GM15510 (cell line): ENCODE measurements around the gene SLC22A3.

Experiments used
- POLR2A ChIP-seq: IDR thresholded peaks from 3 replicates; pipeline ENCODE4 v1.6.1; 2011; ENCODE audit warnings: borderline replicate concordance; ENCODE audit not compliant: insufficient read length; ENCODE audit errors: extremely low read depth

The SLC22A3 gene

GRCh38 chr6:160461641-160462040 lies 113.5 kb downstream of the SLC22A3 start:
- TF ChIP-seq POLR2A, result no peak

- no peak for TF ChIP-seq POLR2A
These were observed 113.9 kb downstream of the SLC22A3 start for GRCh38 chr6:160462116-160462515.

- no peak for TF ChIP-seq POLR2A
These were observed 114.5 kb downstream of the SLC22A3 start for GRCh38 chr6:160462551-160463109.

GRCh38 chr6:160464744-160465143 lies 116.6 kb downstream of the SLC22A3 start:
- TF ChIP-seq POLR2A, result no peak

DNA sequence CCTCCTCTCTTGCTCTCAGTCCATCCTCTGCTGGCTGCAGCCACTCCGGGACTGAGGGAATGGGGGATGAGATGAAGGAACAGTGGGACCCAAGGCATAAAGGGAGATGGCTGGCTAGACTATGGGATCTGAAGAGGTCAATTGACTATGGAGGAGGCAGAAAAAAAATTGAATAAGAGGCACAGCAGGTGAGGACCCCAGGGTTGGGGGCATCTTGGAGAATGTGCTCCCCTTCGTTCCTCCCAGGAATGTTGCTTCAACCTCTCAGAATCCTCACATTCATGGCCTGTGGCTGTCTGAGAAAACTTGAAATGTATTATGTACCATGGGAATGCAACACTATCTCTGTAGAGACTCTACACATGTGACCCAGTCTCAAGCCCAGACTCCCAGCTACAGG lies 121.0 kb downstream of the SLC22A3 start:
- TF ChIP-seq POLR2A, result no peak

GRCh38 chr6:160477901-160478300 lies 129.7 kb downstream of the SLC22A3 start:
- no peak for TF ChIP-seq POLR2A

- TF ChIP-seq POLR2A, result no peak
These were observed 138.9 kb downstream of the SLC22A3 start for GRCh38 chr6:160487116-160487515.

DNA sequence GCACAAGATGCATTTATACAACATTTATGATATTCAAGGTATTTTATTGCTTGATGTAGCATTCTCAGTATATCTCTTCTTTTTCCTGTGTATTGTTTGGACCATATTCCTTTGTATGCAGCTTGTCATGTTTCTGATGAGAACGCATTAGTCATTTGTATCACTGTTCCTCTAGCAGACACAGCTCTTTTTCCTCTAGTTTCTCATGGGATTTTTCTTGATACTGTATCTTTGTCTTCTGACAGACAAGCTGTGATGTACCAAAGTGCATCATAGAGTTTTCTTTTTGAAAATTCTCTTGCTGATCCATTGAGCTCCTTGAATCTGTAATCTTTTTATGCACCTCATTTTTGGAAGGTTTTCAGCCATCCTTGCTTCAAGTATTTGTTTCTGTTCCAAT lies 140.9 kb downstream of the SLC22A3 start:
- no peak for TF ChIP-seq POLR2A

DNA sequence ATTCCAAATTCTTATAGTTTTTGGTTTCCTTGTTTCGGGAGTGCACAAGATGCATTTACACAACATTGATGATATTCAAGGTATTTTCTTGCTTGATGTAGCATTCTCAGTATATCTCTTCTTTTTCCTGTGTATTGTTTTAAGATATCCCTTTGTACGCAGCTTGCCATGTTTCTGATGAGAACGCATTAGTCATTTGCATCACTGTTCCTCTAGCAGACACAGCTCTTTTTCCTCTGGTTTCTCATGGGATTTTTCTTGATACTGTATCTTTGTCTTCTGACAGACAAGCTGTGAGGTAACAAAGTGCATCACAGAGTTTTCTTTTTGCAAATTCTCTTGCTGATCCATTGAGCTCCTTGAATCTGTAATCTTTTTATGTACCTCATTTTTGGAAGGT lies 146.4 kb downstream of the SLC22A3 start:
- TF ChIP-seq POLR2A, result no peak

- no peak for TF ChIP-seq POLR2A
These were observed 152.5 kb downstream of the SLC22A3 start for GRCh38 chr6:160500639-160501038.
